Endothelial cell (in vitro differentiated cells): Measurements from ENCODE around the gene MYO9B. TPM values are rescaled to one million over a fixed set of nuclear protein-coding genes. Genes with fewer than 3 reads are reported as not detected.

Source experiments
- DNase-seq: peaks from one replicate; pipeline ENCODE4 v3.0.0; 2021; ENCODE audit warnings: low spot score
- H3K27ac Mint-ChIP-seq: one replicate; pipeline ENCODE4 v1.8.0; 2021; ENCODE audit warnings: mixed read lengths, inconsistent platforms; ENCODE audit not compliant: unreplicated experiment
- H3K27me3 Mint-ChIP-seq: one replicate; pipeline ENCODE4 v1.8.0; 2021; ENCODE audit warnings: mild to moderate bottlenecking, moderate library complexity, mixed read lengths, inconsistent platforms; ENCODE audit not compliant: unreplicated experiment
- H3K36me3 Mint-ChIP-seq: one replicate; pipeline ENCODE4 v1.8.0; 2021; ENCODE audit warnings: mild to moderate bottlenecking, low read depth, mixed read lengths, inconsistent platforms; ENCODE audit not compliant: unreplicated experiment
- H3K4me1 Mint-ChIP-seq: one replicate; pipeline ENCODE4 v1.8.0; 2021; ENCODE audit warnings: mild to moderate bottlenecking, mixed read lengths, inconsistent platforms; ENCODE audit not compliant: unreplicated experiment
- H3K4me3 Mint-ChIP-seq: one replicate; pipeline ENCODE4 v1.8.0; 2021; ENCODE audit warnings: mild to moderate bottlenecking, mixed read lengths, inconsistent platforms; ENCODE audit not compliant: unreplicated experiment
- H3K9me3 Mint-ChIP-seq: one replicate; pipeline ENCODE4 v1.8.0; 2021; ENCODE audit warnings: mixed read lengths, inconsistent platforms; ENCODE audit not compliant: unreplicated experiment
- total RNA-seq: library from RNA; stranded (reverse); fragmentation: NEBNext Ultra II Directional; extraction: Animal tissue kit (Norgen Biotek cat#: 25700); gene quantifications from one replicate; pipeline ENCODE4 v1.2.1, GENCODE V29; 2021; ENCODE audit not compliant: unreplicated experiment
- TF ChIP-seq, protein P1 (sequence below): fragments of 200-600 bp; sonication (generic); IDR thresholded peaks from one replicate; pipeline ENCODE4 v1.5.0; 2021; ENCODE audit warnings: antibody characterized with exemption; ENCODE audit not compliant: unreplicated experiment

Gene MYO9B
- total RNA-seq, 1 donor from 2014 or later: 62.4 TPM

DNA sequence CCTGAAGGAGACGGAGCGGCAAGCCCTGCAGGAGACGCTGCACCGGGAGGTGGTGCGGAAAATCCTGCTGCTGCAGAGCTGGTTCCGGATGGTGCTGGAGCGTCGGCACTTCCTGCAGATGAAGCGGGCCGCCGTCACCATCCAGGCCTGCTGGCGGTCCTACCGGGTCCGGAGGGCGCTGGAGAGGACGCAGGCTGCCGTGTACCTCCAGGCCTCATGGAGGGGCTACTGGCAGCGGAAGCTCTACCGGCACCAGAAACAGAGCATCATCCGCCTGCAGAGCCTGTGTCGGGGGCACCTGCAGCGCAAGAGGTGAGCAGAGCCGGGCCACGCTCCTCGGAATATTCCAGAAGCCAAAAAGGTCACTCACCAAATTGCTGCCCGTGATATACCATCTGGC lies 117.2 kb downstream of the MYO9B start:
- Mint-ChIP-seq H3K9me3 (no peaks in the 10 kb centered on the region), H3K27ac (no peak overlapping the region)
- no peak for DNase-seq

DNA sequence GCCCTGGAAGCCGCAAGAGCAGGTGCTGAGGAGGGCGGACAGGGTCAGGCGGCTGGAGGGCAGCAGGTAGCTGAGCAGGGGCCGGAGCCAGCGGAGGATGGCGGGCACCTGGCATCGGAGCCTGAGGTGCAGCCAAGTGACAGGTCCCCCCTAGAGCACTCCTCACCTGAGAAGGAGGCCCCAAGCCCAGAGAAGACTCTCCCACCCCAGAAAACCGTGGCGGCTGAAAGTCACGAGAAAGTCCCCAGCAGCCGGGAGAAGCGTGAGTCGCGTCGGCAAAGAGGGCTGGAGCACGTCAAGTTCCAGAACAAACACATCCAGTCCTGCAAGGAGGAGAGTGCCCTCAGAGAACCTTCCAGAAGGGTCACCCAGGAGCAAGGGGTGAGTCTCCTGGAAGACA lies 119.0 kb downstream of the MYO9B start:
- TF ChIP-seq, protein P1, sequence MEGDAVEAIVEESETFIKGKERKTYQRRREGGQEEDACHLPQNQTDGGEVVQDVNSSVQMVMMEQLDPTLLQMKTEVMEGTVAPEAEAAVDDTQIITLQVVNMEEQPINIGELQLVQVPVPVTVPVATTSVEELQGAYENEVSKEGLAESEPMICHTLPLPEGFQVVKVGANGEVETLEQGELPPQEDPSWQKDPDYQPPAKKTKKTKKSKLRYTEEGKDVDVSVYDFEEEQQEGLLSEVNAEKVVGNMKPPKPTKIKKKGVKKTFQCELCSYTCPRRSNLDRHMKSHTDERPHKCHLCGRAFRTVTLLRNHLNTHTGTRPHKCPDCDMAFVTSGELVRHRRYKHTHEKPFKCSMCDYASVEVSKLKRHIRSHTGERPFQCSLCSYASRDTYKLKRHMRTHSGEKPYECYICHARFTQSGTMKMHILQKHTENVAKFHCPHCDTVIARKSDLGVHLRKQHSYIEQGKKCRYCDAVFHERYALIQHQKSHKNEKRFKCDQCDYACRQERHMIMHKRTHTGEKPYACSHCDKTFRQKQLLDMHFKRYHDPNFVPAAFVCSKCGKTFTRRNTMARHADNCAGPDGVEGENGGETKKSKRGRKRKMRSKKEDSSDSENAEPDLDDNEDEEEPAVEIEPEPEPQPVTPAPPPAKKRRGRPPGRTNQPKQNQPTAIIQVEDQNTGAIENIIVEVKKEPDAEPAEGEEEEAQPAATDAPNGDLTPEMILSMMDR: no peak
- H3K27ac Mint-ChIP-seq: no peak overlapping the region

More for the DNA sequence above, 117.2 kb downstream of the MYO9B start:
- TF ChIP-seq, protein P1: no peak
- Mint-ChIP-seq H3K36me3 (peaks cover 31% of the 10 kb centered on the region), H3K27me3 (peaks cover 8% of the 10 kb centered on the region), H3K4me3 (no peak overlapping the region), H3K4me1 (no peaks in the 10 kb centered on the region)

DNA sequence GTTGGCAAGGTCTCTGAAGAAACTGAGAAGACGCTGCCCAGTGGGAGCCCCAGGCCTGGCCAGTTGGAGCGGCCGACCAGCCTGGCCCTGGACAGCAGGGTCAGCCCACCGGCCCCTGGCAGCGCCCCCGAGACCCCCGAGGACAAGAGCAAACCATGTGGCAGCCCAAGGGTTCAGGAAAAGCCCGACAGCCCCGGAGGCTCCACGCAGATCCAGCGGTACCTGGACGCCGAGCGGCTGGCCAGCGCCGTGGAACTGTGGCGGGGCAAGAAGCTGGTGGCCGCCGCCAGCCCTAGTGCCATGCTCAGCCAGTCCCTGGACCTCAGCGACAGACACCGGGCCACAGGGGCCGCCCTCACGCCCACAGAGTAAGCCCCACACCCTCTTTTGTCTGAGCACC lies 119.5 kb downstream of the MYO9B start:
- H3K4me3 Mint-ChIP-seq: no peak overlapping the region
- no peak overlapping the region for H3K27ac Mint-ChIP-seq
- no peaks in the 10 kb centered on the region for H3K4me1 Mint-ChIP-seq
- no peaks in the 10 kb centered on the region for H3K9me3 Mint-ChIP-seq
- peaks cover 35% of the 10 kb centered on the region for H3K36me3 Mint-ChIP-seq
- H3K27me3 Mint-ChIP-seq: peaks cover 8% of the 10 kb centered on the region
- no peak for DNase-seq
- TF ChIP-seq, protein P1: no peak

More for the DNA sequence above, 119.0 kb downstream of the MYO9B start:
- Mint-ChIP-seq H3K27me3 (peaks cover 8% of the 10 kb centered on the region), H3K4me1 (no peaks in the 10 kb centered on the region), H3K36me3 (peaks cover 33% of the 10 kb centered on the region), H3K4me3 (no peak overlapping the region), H3K9me3 (no peaks in the 10 kb centered on the region)
- DNase-seq: no peak

DNA sequence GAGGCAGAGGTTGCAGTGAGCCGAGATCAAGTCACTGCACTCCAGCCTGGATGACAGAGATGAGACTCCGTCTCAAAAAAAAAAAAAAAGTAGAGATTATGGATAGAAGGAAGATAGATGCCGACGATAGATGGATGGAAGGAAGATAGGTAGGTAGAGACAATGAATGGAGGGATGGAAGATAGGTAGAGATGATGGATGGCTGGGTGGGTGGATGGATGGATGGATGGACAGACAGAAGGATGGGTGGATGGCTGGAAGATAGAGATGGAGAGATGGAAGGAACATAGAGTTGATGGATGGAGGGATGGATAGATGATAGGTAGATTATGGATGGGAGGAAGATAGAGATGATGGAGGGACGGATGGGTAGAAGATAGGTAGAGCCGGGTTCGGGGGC lies 121.0 kb downstream of the MYO9B start:
- DNase-seq: no peak
- no peaks in the 10 kb centered on the region for H3K4me1 Mint-ChIP-seq
- peaks cover 6% of the 10 kb centered on the region for H3K27me3 Mint-ChIP-seq
- H3K36me3 Mint-ChIP-seq: peaks cover 41% of the 10 kb centered on the region
- H3K27ac Mint-ChIP-seq: no peak overlapping the region
- TF ChIP-seq, protein P1: no peak
- peak overlapping the region; percentile 32 for H3K4me3 Mint-ChIP-seq
- no peaks in the 10 kb centered on the region for H3K9me3 Mint-ChIP-seq

DNA sequence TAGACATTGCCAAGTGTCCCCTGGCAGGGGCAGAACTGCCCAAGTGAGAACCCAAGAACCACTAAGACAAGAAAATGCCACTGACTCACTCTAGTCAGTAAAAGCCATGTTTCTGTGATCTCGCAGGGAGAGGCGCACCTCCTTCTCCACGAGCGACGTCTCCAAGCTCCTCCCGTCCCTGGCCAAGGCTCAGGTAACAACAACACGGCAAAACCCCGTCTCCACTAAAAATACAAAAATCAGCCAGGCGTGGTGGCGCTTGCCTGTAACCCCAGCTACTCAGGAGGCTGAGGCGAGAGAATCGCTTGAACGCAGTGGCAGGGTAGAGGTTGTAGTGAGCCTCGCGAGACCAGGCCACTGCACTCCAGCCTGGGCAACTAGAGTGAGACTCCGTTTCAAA lies 122.1 kb downstream of the MYO9B start:
- Mint-ChIP-seq H3K27me3 (peaks cover 6% of the 10 kb centered on the region), H3K4me1 (no peaks in the 10 kb centered on the region), H3K27ac (no peak overlapping the region), H3K9me3 (no peaks in the 10 kb centered on the region), H3K36me3 (peaks cover 52% of the 10 kb centered on the region), H3K4me3 (no peak overlapping the region)
- TF ChIP-seq, protein P1: no peak
- no peak for DNase-seq
